Stimulated activated naive CD8-positive, alpha-beta T cell treated with anti-CD3 and anti-CD28 coated beads, Interleukin-15, Interleukin-2, amounts not matched to agents 100 ng/mL and 50 ng/mL, for 24 hours (primary cell): Measurements from ENCODE around the gene SCT.
"Not testable (repeated sequence)": the region's sequence is repeated elsewhere in the genome, so short reads cannot be mapped to it uniquely, and the experiment has no call there.

ENCODE experiments used
- H3K27ac Mint-ChIP-seq: one replicate; pipeline ENCODE4 v1.8.0; 2021; ENCODE audit warnings: mild to moderate bottlenecking, mixed read lengths
- H3K27me3 Mint-ChIP-seq: one replicate; pipeline ENCODE4 v1.8.0; 2021; ENCODE audit warnings: mixed read lengths
- H3K36me3 Mint-ChIP-seq: one replicate; pipeline ENCODE4 v1.8.0; 2021; ENCODE audit warnings: low read depth, mixed read lengths
- H3K4me1 Mint-ChIP-seq: one replicate; pipeline ENCODE4 v1.8.0; 2021; ENCODE audit warnings: low read depth, mixed read lengths
- H3K4me3 Mint-ChIP-seq: one replicate; pipeline ENCODE4 v1.8.0; 2021; ENCODE audit warnings: mild to moderate bottlenecking, mixed read lengths
- H3K9me3 Mint-ChIP-seq: one replicate; pipeline ENCODE4 v1.8.0; 2021; ENCODE audit warnings: mixed read lengths

SCT gene

DNA sequence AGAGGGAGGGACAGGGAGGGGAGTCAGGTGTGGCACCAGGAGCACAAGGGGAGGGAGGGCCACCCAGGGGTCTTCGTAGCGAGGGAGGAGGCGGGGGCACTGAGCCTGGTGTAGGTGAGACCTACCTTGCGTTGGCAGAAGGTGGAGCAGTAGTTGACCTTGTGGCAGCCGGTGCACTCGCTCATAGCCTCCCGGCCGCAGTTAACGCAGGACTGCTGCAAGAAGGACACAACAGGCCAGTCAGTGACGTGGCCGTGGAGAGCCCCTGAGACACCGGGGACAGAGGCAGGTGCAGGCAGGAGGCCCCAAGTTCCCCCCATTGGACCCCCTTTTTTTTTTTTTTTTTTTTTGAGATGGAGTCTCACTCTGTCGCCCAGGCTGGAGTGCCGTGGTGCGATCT, 26.9 kb upstream of the SCT start:
- peaks cover 20% of the 10 kb centered on the region for H3K36me3 Mint-ChIP-seq
- H3K9me3 Mint-ChIP-seq, result no peaks in the 10 kb centered on the region
- H3K27me3 Mint-ChIP-seq, result no peaks in the 10 kb centered on the region
- H3K4me1 Mint-ChIP-seq, result no peaks in the 10 kb centered on the region
- no peak overlapping the region for H3K27ac Mint-ChIP-seq
- H3K4me3 Mint-ChIP-seq, result no peak overlapping the region

GRCh38 chr11:653136-653535, 26.2 kb upstream of the SCT start:
- H3K27ac Mint-ChIP-seq, H3K9me3 Mint-ChIP-seq, H3K4me3 Mint-ChIP-seq, H3K4me1 Mint-ChIP-seq, H3K27me3 Mint-ChIP-seq: not testable (repeated sequence)
- H3K36me3 Mint-ChIP-seq, result peaks cover 20% of the 10 kb centered on the region

- no peak overlapping the region for H3K27ac Mint-ChIP-seq
- no peaks in the 10 kb centered on the region for H3K9me3 Mint-ChIP-seq
- peaks cover 18% of the 10 kb centered on the region for H3K36me3 Mint-ChIP-seq
- no peaks in the 10 kb centered on the region for H3K27me3 Mint-ChIP-seq
- peaks cover 3% of the 10 kb centered on the region for H3K4me1 Mint-ChIP-seq
- no peak overlapping the region for H3K4me3 Mint-ChIP-seq
These were observed 23.5 kb upstream of the SCT start for GRCh38 chr11:650482-650881.

DNA sequence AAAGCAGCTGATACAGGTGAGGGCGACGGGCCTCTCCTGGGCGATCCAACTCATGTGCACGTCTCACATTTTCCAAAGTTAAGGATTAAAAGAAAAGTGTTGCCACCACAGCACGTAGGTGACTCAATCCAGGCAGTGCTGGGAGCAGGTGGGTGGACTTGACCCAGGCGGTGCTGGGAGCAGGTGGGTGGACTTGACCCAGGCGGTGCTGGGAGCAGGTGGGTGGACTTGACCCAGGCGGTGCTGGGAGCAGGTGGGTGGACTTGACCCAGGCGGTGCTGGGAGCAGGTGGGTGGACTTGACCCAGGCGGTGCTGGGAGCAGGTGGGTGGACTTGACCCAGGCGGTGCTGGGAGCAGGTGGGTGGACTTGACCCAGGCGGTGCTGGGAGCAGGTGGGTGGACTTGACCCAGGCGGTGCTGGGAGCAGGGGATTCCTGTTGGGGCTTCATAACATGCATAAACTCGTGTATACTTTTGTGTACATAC, 20.7 kb upstream of the SCT start:
- not testable (repeated sequence) for H3K9me3 Mint-ChIP-seq, H3K4me3 Mint-ChIP-seq, H3K27me3 Mint-ChIP-seq, H3K27ac Mint-ChIP-seq, H3K4me1 Mint-ChIP-seq
- peaks cover 18% of the 10 kb centered on the region for H3K36me3 Mint-ChIP-seq

DNA sequence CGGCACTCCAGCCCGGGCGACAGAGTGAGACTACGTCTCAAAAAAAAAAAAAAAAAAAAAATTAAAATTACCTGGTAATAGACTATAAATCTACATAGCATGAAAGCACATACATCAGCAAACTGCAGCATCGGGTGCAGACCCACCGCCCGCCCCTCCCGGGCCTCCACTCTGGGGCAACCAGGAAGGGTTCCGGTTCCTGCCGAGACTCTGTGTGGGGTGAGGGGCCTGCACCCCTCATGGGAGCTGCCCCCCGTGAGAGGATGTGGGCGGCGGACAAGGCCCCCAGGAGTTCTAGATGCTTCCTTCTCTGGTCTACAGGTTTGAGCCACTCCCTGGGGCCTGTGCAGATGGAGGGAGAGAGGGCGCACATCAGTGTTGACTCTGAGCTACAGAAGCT, 19.2 kb upstream of the SCT start:
- no peak overlapping the region for H3K27ac Mint-ChIP-seq

GRCh38 chr11:645536-645935, 18.6 kb upstream of the SCT start:
- H3K4me3 Mint-ChIP-seq, result no peak overlapping the region
- peaks cover 8% of the 10 kb centered on the region for H3K36me3 Mint-ChIP-seq
- peaks cover 3% of the 10 kb centered on the region for H3K4me1 Mint-ChIP-seq
- no peaks in the 10 kb centered on the region for H3K9me3 Mint-ChIP-seq
- H3K27ac Mint-ChIP-seq, result no peak overlapping the region
- no peaks in the 10 kb centered on the region for H3K27me3 Mint-ChIP-seq

More for the DNA sequence above, 19.2 kb upstream of the SCT start:
- Mint-ChIP-seq H3K4me1 (peaks cover 3% of the 10 kb centered on the region), H3K36me3 (peaks cover 9% of the 10 kb centered on the region), H3K9me3 (no peaks in the 10 kb centered on the region), H3K4me3 (no peak overlapping the region), H3K27me3 (no peaks in the 10 kb centered on the region)

GRCh38 chr11:643849-644738, 17.1 kb upstream of the SCT start:
- H3K36me3 Mint-ChIP-seq, result peaks cover 8% of the 10 kb centered on the region
- no peaks in the 10 kb centered on the region for H3K9me3 Mint-ChIP-seq
- peaks cover under 1% of the 10 kb centered on the region for H3K27me3 Mint-ChIP-seq
- H3K27ac Mint-ChIP-seq, result no peak overlapping the region
- no peak overlapping the region for H3K4me3 Mint-ChIP-seq
- peaks cover 7% of the 10 kb centered on the region for H3K4me1 Mint-ChIP-seq

GRCh38 chr11:643366-643765, 16.4 kb upstream of the SCT start:
- no peak overlapping the region for H3K4me3 Mint-ChIP-seq
- peaks cover 7% of the 10 kb centered on the region for H3K27me3 Mint-ChIP-seq
- no peak overlapping the region for H3K27ac Mint-ChIP-seq
- H3K4me1 Mint-ChIP-seq, result peaks cover 12% of the 10 kb centered on the region
- H3K9me3 Mint-ChIP-seq, result no peaks in the 10 kb centered on the region
- H3K36me3 Mint-ChIP-seq, result peaks cover 8% of the 10 kb centered on the region

GRCh38 chr11:641806-642370, 14.9 kb upstream of the SCT start:
- peaks cover 4% of the 10 kb centered on the region for H3K36me3 Mint-ChIP-seq
- H3K27me3 Mint-ChIP-seq, result peaks cover 18% of the 10 kb centered on the region
- no peak overlapping the region for H3K4me3 Mint-ChIP-seq
- no peak overlapping the region for H3K27ac Mint-ChIP-seq
- peaks cover 20% of the 10 kb centered on the region for H3K4me1 Mint-ChIP-seq
- no peaks in the 10 kb centered on the region for H3K9me3 Mint-ChIP-seq

GRCh38 chr11:640021-640706, 13.2 kb upstream of the SCT start:
- H3K4me3 Mint-ChIP-seq, result no peak overlapping the region
- H3K9me3 Mint-ChIP-seq, result no peaks in the 10 kb centered on the region
- H3K36me3 Mint-ChIP-seq, result peaks cover 4% of the 10 kb centered on the region
- peak overlapping the region; percentile 16 for H3K27ac Mint-ChIP-seq
- H3K27me3 Mint-ChIP-seq, result peaks cover 26% of the 10 kb centered on the region
- H3K4me1 Mint-ChIP-seq, result peaks cover 21% of the 10 kb centered on the region

DNA sequence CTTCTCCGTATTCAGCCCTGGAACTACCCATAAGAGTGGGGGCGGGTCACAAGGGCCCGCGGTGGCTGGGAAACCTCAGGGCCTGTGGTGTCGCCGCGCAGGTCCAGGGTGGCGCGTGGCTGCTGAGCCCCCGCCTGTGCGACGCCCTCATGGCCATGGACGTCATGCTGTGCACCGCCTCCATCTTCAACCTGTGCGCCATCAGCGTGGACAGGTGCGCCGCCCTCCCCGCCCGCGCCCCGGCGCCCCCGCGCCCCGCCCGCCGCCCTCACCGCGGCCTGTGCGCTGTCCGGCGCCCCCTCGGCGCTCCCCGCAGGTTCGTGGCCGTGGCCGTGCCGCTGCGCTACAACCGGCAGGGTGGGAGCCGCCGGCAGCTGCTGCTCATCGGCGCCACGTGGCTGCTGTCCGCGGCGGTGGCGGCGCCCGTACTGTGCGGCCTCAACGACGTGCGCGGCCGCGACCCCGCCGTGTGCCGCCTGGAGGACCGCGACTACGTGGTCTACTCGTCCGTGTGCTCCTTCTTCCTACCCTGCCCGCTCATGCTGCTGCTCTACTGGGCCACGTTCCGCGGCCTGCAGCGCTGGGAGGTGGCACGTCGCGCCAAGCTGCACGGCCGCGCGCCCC, 12.5 kb upstream of the SCT start:
- Mint-ChIP-seq H3K27ac (no peak overlapping the region), H3K36me3 (peaks cover 4% of the 10 kb centered on the region), H3K4me1 (peaks cover 21% of the 10 kb centered on the region), H3K9me3 (no peaks in the 10 kb centered on the region), H3K4me3 (no peak overlapping the region), H3K27me3 (peaks cover 26% of the 10 kb centered on the region)

DNA sequence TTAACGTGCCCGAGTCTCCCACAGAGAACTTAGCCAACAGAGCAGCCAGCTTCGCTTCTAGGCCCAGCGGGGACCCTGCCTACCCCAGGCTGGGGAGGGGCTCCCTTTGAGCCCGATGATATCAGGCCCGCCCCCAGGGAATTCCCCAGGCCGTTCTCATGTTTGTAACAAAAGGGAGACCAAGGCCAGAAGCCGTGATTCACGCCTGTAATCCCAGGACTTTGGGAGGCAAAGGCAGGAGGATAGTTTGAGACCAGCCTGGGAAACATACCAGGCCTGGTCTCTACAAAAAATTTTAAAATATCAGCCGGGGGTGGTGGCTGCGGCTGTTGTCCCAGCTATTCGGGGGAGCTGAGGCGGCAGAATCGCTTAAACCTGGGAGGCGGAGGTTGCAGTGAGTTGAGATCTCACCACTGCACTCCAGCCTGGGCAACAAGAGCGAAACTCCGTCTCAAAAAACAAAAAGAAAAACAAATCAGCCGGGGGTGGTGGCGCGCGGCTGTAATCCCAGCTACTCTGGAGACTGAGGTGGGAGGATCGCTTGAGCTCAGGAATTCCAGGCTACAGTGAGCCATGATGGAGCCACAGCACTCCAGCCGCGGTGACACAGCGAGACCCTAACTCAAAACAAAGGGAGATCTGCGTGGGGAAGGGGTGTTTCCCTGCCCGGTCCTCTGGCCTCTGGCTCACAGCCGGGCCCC, 11.8 kb upstream of the SCT start:
- no peaks in the 10 kb centered on the region for H3K9me3 Mint-ChIP-seq
- H3K4me3 Mint-ChIP-seq, result peak overlapping the region; percentile 23
- H3K36me3 Mint-ChIP-seq, result peaks cover 4% of the 10 kb centered on the region
- no peak overlapping the region for H3K27ac Mint-ChIP-seq
- H3K27me3 Mint-ChIP-seq, result peaks cover 26% of the 10 kb centered on the region
- peaks cover 21% of the 10 kb centered on the region for H3K4me1 Mint-ChIP-seq

- Mint-ChIP-seq H3K4me1 (peaks cover 21% of the 10 kb centered on the region), H3K27ac (no peak overlapping the region), H3K36me3 (peaks cover 4% of the 10 kb centered on the region), H3K27me3 (peaks cover 26% of the 10 kb centered on the region), H3K9me3 (no peaks in the 10 kb centered on the region), H3K4me3 (peak overlapping the region; percentile 17)
These were observed 10.9 kb upstream of the SCT start for GRCh38 chr11:637593-638521.

- H3K4me1 Mint-ChIP-seq, result peaks cover 21% of the 10 kb centered on the region
- no peak overlapping the region for H3K27ac Mint-ChIP-seq
- H3K36me3 Mint-ChIP-seq, result peaks cover 4% of the 10 kb centered on the region
- peak overlapping the region; percentile 17 for H3K4me3 Mint-ChIP-seq
- H3K27me3 Mint-ChIP-seq, result peaks cover 26% of the 10 kb centered on the region
- no peaks in the 10 kb centered on the region for H3K9me3 Mint-ChIP-seq
These were observed 10.3 kb upstream of the SCT start for GRCh38 chr11:637333-637592.
